Mesothelial cell of epicardium (in vitro differentiated cells): ENCODE results near the gene ERMP1. TPM values are rescaled to one million over a fixed set of nuclear protein-coding genes. Genes with fewer than 3 reads are reported as not detected.

ENCODE experiments used
- DNase-seq, 2 experiments: peaks; one replicate each; pipeline ENCODE4 v3.0.0; 2021; ENCODE audit warnings: low spot score in 2 of 2; ENCODE audit not compliant: unreplicated experiment in 2 of 2
- H3K27ac Mint-ChIP-seq: 2 replicates; pipeline ENCODE4 v1.8.0; 2021; ENCODE audit warnings: mixed read lengths
- H3K27me3 Mint-ChIP-seq: 2 replicates; pipeline ENCODE4 v1.8.0; 2021; ENCODE audit warnings: low read depth, mixed read lengths
- H3K36me3 Mint-ChIP-seq: 2 replicates; pipeline ENCODE4 v1.8.0; 2021; ENCODE audit warnings: mixed read lengths
- H3K4me1 Mint-ChIP-seq: 2 replicates; pipeline ENCODE4 v1.8.0; 2021; ENCODE audit warnings: mixed read lengths
- H3K4me3 Mint-ChIP-seq: 2 replicates; pipeline ENCODE4 v1.8.0; 2021; ENCODE audit warnings: mild to moderate bottlenecking, moderate library complexity, mixed read lengths
- H3K9me3 Mint-ChIP-seq: 2 replicates; pipeline ENCODE4 v1.8.0; 2021; ENCODE audit warnings: mixed read lengths
- CTCF ChIP-seq: fragments of 200-600 bp; sonication (generic); IDR thresholded peaks from one replicate; pipeline ENCODE4 v1.5.0; 2021; ENCODE audit warnings: antibody characterized with exemption; ENCODE audit not compliant: unreplicated experiment
- total RNA-seq: library from RNA; stranded (reverse); gene quantifications from 3 replicates; pipeline ENCODE4 v1.2.1, GENCODE V29; 2021

The ERMP1 gene
- total RNA-seq, 1 donor from 2014 or later: 25.2 TPM

GRCh38 chr9:5870020-5870339 lies 37.1 kb upstream of the ERMP1 start:
- H3K4me1 Mint-ChIP-seq: peaks cover 24% of the 10 kb centered on the region
- H3K36me3 Mint-ChIP-seq: no peaks in the 10 kb centered on the region
- no peak overlapping the region for H3K4me3 Mint-ChIP-seq
- TF ChIP-seq CTCF: no peak
- DNase-seq: no peak
- H3K27me3 Mint-ChIP-seq: no peaks in the 10 kb centered on the region
- no peak overlapping the region for H3K27ac Mint-ChIP-seq
- no peaks in the 10 kb centered on the region for H3K9me3 Mint-ChIP-seq

GRCh38 chr9:5869315-5870019 lies 36.5 kb upstream of the ERMP1 start:
- H3K27me3 Mint-ChIP-seq: no peaks in the 10 kb centered on the region
- no peaks in the 10 kb centered on the region for H3K9me3 Mint-ChIP-seq
- TF ChIP-seq CTCF: peak; percentile 25
- no peak overlapping the region for H3K4me3 Mint-ChIP-seq
- H3K4me1 Mint-ChIP-seq: peaks cover 28% of the 10 kb centered on the region
- DNase-seq: no peak
- H3K27ac Mint-ChIP-seq: no peak overlapping the region
- no peaks in the 10 kb centered on the region for H3K36me3 Mint-ChIP-seq

- no peaks in the 10 kb centered on the region for H3K27me3 Mint-ChIP-seq
- DNase-seq: no peak
- H3K9me3 Mint-ChIP-seq: no peaks in the 10 kb centered on the region
- no peaks in the 10 kb centered on the region for H3K36me3 Mint-ChIP-seq
- H3K4me1 Mint-ChIP-seq: peaks cover 31% of the 10 kb centered on the region
- no peak for TF ChIP-seq CTCF
- peak overlapping the region; percentile 30 for H3K27ac Mint-ChIP-seq
- no peak overlapping the region for H3K4me3 Mint-ChIP-seq
These were observed 35.3 kb upstream of the ERMP1 start for GRCh38 chr9:5868235-5868634.

GRCh38 chr9:5866685-5867084 lies 33.8 kb upstream of the ERMP1 start:
- DNase-seq: no peak
- Mint-ChIP-seq H3K27me3 (no peaks in the 10 kb centered on the region), H3K27ac (no peak overlapping the region), H3K4me3 (no peak overlapping the region), H3K9me3 (no peaks in the 10 kb centered on the region), H3K4me1 (peaks cover 21% of the 10 kb centered on the region), H3K36me3 (no peaks in the 10 kb centered on the region)
- no peak for TF ChIP-seq CTCF

- H3K4me1 Mint-ChIP-seq: peaks cover 22% of the 10 kb centered on the region
- H3K9me3 Mint-ChIP-seq: no peaks in the 10 kb centered on the region
- H3K36me3 Mint-ChIP-seq: no peaks in the 10 kb centered on the region
- no peak for TF ChIP-seq CTCF
- H3K27ac Mint-ChIP-seq: no peak overlapping the region
- no peaks in the 10 kb centered on the region for H3K27me3 Mint-ChIP-seq
- no peak overlapping the region for H3K4me3 Mint-ChIP-seq
- no peak for DNase-seq
These were observed 33.4 kb upstream of the ERMP1 start for GRCh38 chr9:5866272-5866671.

- DNase-seq: no peak
- Mint-ChIP-seq H3K27me3 (no peaks in the 10 kb centered on the region), H3K9me3 (no peaks in the 10 kb centered on the region), H3K4me1 (peaks cover 18% of the 10 kb centered on the region), H3K27ac (peak overlapping the region; percentile 12), H3K36me3 (no peaks in the 10 kb centered on the region), H3K4me3 (no peak overlapping the region)
- no peak for TF ChIP-seq CTCF
These were observed 31.5 kb upstream of the ERMP1 start for GRCh38 chr9:5864446-5864845.
